K562 (cell line): ENCODE results near the gene VWA7. TPM values are rescaled to one million over a fixed set of nuclear protein-coding genes. Genes with fewer than 3 reads are reported as not detected.

Source experiments
- ARID3B ChIP-seq: fragments of 250-450 bp; sonication (Bioruptor Pico); IDR thresholded peaks from 2 replicates; pipeline ENCODE4 v1.4.0; 2020; ENCODE audit warnings: borderline replicate concordance
- CUX1 ChIP-seq: fragments of 200-800 bp; sonication (Bioruptor generic); IDR thresholded peaks from 2 replicates; pipeline ENCODE4 v1.6.1; 2016; ENCODE audit warnings: missing genetic modification characterization, missing compliant biosample characterization
- ETS2 ChIP-seq: IDR thresholded peaks from 2 replicates; pipeline ENCODE4 v1.6.1; 2016; ENCODE audit warnings: borderline replicate concordance, missing genetic modification characterization, mild to moderate bottlenecking, moderate library complexity, missing compliant biosample characterization; ENCODE audit not compliant: poor library complexity, severe bottlenecking
- ID3 ChIP-seq, 2 experiments: fragments of 250-450 bp in 1 of 2; fragments of 450-650 bp in 1 of 2; sonication (Bioruptor Pico) in 1 of 2; IDR thresholded peaks; 2 replicates each; pipeline versions ENCODE4 v1.6.1 to v1.8.0; 2016 to 2021; ENCODE audit warnings: mild to moderate bottlenecking in 2 of 2, moderate library complexity in 2 of 2, missing compliant biosample characterization in 1 of 2, missing genetic modification characterization in 1 of 2
- IFI16 ChIP-seq: fragments of 250-450 bp; sonication (Bioruptor Pico); IDR thresholded peaks from 2 replicates; pipeline ENCODE4 v2.1.2; 2022; ENCODE audit warnings: mild to moderate bottlenecking, inconsistent platforms
- L3MBTL2 ChIP-seq: fragments of 450-650 bp; IDR thresholded peaks from 2 replicates; pipeline ENCODE4 v1.6.1; 2016; ENCODE audit warnings: mild to moderate bottlenecking, moderate library complexity
- MCM2 ChIP-seq: fragments of 450-650 bp; IDR thresholded peaks from 2 replicates; pipeline ENCODE4 v1.6.1; 2017; ENCODE audit warnings: low read depth, mild to moderate bottlenecking
- PTBP1 ChIP-seq: fragments of 200-400 bp; formaldehyde crosslinking; IDR thresholded peaks from 2 replicates; pipeline ENCODE4 v1.6.1; 2017; ENCODE audit warnings: low read depth, low read length
- RAD21 ChIP-seq, 2 experiments: fragments of 250-450 bp in 1 of 2; fragments of 450-650 bp in 1 of 2; sonication (Bioruptor Pico) in 1 of 2; formaldehyde crosslinking in 1 of 2; IDR thresholded peaks in 1 of 2; conservative IDR thresholded peaks in 1 of 2; 2 replicates each; pipeline versions ENCODE4 v1.4.0 to v1.8.0; 2020 to 2022; ENCODE audit warnings: mild to moderate bottlenecking in 2 of 2, moderate library complexity in 1 of 2
- RBM39 ChIP-seq: fragments of 200-400 bp; formaldehyde crosslinking; optimal IDR thresholded peaks from 2 replicates; pipeline ENCODE3; 2018; ENCODE audit warnings: low read depth, low read length
- RCOR1 ChIP-seq, 2 experiments: IDR thresholded peaks; 2 replicates each; pipeline ENCODE4 v1.6.1; 2012; ENCODE audit warnings: low read depth in 2 of 2, low read length in 2 of 2, borderline replicate concordance in 1 of 2, improper control_type of control experiment in 1 of 2
- RUNX1 ChIP-seq: sonication (generic); IDR thresholded peaks from 2 replicates; pipeline ENCODE4 v1.6.1; 2016; ENCODE audit warnings: antibody characterized with exemption, low read depth
- SIN3B ChIP-seq: fragments of 450-650 bp; IDR thresholded peaks from 2 replicates; pipeline ENCODE4 v1.6.1; 2017; ENCODE audit warnings: low read depth, mild to moderate bottlenecking, moderate library complexity
- SLC30A9 ChIP-seq: fragments of 250-450 bp; sonication (Bioruptor Pico); IDR thresholded peaks from 2 replicates; pipeline ENCODE4 v1.8.0; 2022; ENCODE audit warnings: mild to moderate bottlenecking, moderate library complexity
- SP2 ChIP-seq: IDR thresholded peaks from 2 replicates; pipeline ENCODE4 v1.6.1; 2011; ENCODE audit warnings: mild to moderate bottlenecking, low read depth, low read length, moderate library complexity; ENCODE audit not compliant: poor library complexity, severe bottlenecking; ENCODE audit errors: extremely low read depth
- SRF ChIP-seq, 2 experiments: fragments of 250-450, 450-650 bp in 1 of 2; sonication (Bioruptor Pico) in 1 of 2; sonication (generic) in 1 of 2; formaldehyde crosslinking; IDR thresholded peaks; 2 replicates each; pipeline versions ENCODE4 v1.5.0 to v1.5.1; 2020 to 2022; ENCODE audit warnings: mild to moderate bottlenecking in 1 of 2, missing genetic modification reagents in 1 of 2
- XRCC4 ChIP-seq: IDR thresholded peaks from one replicate; pipeline ENCODE4 v1.6.1; 2011; ENCODE audit not compliant: insufficient read depth, insufficient read length; ENCODE audit errors: extremely low read depth
- ZNF12 ChIP-seq: sonication (generic); formaldehyde crosslinking; IDR thresholded peaks from 2 replicates; pipeline ENCODE4 v1.4.0; 2020; ENCODE audit warnings: mild to moderate bottlenecking, missing genetic modification reagents
- ZNF140 ChIP-seq: fragments of 250-450 bp; sonication (Bioruptor Pico); IDR thresholded peaks from 2 replicates; pipeline ENCODE4 v1.8.0; 2021; ENCODE audit warnings: moderate library complexity, mild to moderate bottlenecking, inconsistent platforms
- ZNF23 ChIP-seq: fragments of 250-450 bp; sonication (Bioruptor Pico); IDR thresholded peaks from 2 replicates; pipeline ENCODE4 v1.4.0; 2020; ENCODE audit warnings: mild to moderate bottlenecking
- ZNF445 ChIP-seq: fragments of 250-450 bp; sonication (Bioruptor Pico); IDR thresholded peaks from 2 replicates; pipeline ENCODE4 v1.4.0; 2020; ENCODE audit warnings: low read depth, mild to moderate bottlenecking, moderate library complexity
- ZNF77 ChIP-seq: fragments of 250-450 bp; sonication (Bioruptor Pico); IDR thresholded peaks from 2 replicates; pipeline ENCODE4 v1.5.0; 2020
- polyA plus RNA-seq, 8 experiments: library from polyadenylated mRNA; depleted of rRNA in 4 of 8; stranded (reverse) in 5 of 8; unstranded in 3 of 8; fragments of >200 nt; fragmentation: Nextera tagmentation in 2 of 8; fragmentation: Illumina TruSeq in 1 of 8; extraction: Ambion mirVana in 2 of 8; extraction: Trizol in 1 of 8; gene quantifications; 2 replicates each; pipeline versions ENCODE4 v1.2.1 to v1.2.3, GENCODE V29; 2011 to 2014; ENCODE audit warnings: inconsistent platforms in 1 of 8, missing spikeins in 1 of 8
- total RNA-seq, 7 experiments: library from RNA; depleted of rRNA in 6 of 7; stranded (reverse); fragments of >200 nt in 6 of 7; fragmentation: Illumina TruSeq in 2 of 7; extraction: Trizol in 2 of 7; gene quantifications; 2 replicates each; pipeline versions ENCODE4 v1.2.1 to v1.2.3, GENCODE V29; 2011 to 2021; ENCODE audit warnings: low replicate concordance in 1 of 7

VWA7 gene
- total and polyA plus RNA-seq, 9 of the 15 experiments (the other 6 are each of a cell fraction or from before 2014, with no cell fraction given) = 0.18 to 2.9 (median 0.95) TPM

GRCh38 chr6:31729515-31729978 is 47.6 kb downstream of the VWA7 start (continued):
- TF ChIP-seq SIN3B (no peak), ID3 (CRISPR knock-in tag; IDR thresholded peaks at IDR 0.05) (no peak), ID3 (tag; IDR thresholded peaks at IDR 0.05) (peak; percentile 90; the same call in 1 of the 2 replicates), ZNF140 (no peak), CUX1 (CRISPR knock-in tag) (no peak), RUNX1 (no peak), RBM39 (peak; percentile 91), ZNF23 (CRISPR knock-in tag) (no peak), XRCC4 (no peak), ZNF445 (no peak), PTBP1 (peak; percentile 20; the same call in 1 of the 2 replicates), IFI16 (no peak), SRF (CRISPR knock-in tag; IDR thresholded peaks at IDR 0.05) (peak; percentile 57 to 60; a peak in 2 of 4 replicates), ETS2 (tag) (no peak), RCOR1 (IDR thresholded peaks at IDR 0.05; ENCODE audit: borderline replicate concordance in 1 of 2, low read depth in 2 of 2, low read length in 2 of 2) (peak in 1 of 2 experiments; percentile 75; a peak in 2 of 4 replicates), MCM2 (no peak), ARID3B (CRISPR knock-in tag) (no peak; the same call in 1 of the 2 replicates), SLC30A9 (0 out of 2 replicates have a peak, but pooled peaks have one; percentile 16), L3MBTL2 (no peak), SP2 (peak; percentile 5), RAD21 (CRISPR knock-in tag; conservative IDR thresholded peaks at IDR 0.05 in 1 of 2, IDR thresholded peaks at IDR 0.05 in 1 of 2) (peak; percentile 99), ZNF12 (CRISPR knock-in tag) (no peak), ZNF77 (CRISPR knock-in tag) (no peak)
